NCI-H82 treated with DMSO at 0.1 percent for 48 hours (cell line): ENCODE measurements around the gene SRPK2.
"Not testable (repeated sequence)": the region's sequence is repeated elsewhere in the genome, so short reads cannot be mapped to it uniquely, and the experiment has no call there.

ENCODE experiments used
- DNase-seq: peaks from one replicate; lab custom pipeline; 2025; ENCODE audit not compliant: unreplicated experiment; lab: John Stamatoyannopoulos, UW

SRPK2 gene

GRCh38 chr7:105304040-105304895 lies 84.5 kb downstream of the SRPK2 start:
- DNase-seq, result no peak

GRCh38 chr7:105300587-105300986 lies 88.1 kb downstream of the SRPK2 start:
- not testable (repeated sequence) for DNase-seq

DNA sequence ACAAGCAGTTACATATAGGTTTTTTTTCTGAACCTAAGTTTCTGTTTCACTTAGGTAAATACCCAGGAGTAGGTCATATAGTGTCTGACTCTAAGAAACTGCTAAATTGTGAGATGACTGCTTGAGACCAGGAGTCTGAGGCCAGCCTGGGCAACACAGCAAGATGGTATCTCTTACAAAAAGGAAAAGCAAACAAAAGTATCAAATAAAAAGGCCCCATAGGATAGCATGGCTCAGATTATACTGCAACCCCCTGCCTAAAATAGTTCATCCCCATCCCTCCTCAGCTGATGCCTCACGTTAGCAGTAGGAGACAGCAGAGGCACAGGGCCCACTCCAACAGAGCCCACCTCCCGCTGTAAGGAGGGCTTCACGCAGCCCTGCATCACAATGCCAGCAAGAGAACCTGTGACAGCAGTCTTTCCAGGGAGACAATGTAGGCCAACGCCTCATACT lies 90.3 kb downstream of the SRPK2 start:
- DNase-seq, result no peak

GRCh38 chr7:105297985-105298384 lies 90.7 kb downstream of the SRPK2 start:
- DNase-seq, result no peak

DNA sequence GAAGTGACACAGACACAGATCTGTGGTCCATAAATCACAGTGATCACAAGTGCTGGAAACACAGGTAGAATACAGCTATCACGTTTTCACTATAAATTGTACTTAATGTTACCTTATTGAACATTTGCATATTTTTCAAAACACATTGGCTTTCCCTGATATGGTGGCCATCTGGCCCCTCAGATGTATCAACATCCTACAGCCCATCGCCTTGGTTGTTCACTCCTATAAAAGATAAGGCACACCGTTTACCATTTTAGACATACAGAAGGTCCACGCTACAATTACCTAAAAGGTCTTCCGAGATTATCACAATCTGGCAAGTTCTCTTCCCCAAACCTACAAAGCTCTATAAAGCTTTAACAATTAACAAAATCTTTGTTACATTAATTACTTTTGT lies 91.4 kb downstream of the SRPK2 start:
- DNase-seq, result no peak

DNA sequence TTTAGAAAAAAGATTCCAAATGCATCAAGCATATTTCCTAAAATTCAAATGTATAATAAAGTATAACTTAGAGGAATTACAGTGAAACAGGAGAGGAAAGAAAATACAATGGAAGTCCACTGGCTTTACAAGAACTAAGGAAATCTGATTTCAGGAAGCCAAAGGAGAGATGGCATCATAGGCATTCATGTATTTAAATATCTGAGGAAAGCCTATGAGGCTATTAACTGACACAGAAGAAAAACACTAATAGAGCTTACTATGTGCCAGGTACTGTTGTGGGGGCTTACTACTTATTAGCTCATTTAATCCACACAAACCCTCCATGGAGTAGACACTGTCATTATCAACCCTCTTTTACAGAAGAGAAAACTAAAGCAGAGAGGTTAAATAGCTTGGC lies 92.2 kb downstream of the SRPK2 start:
- no peak for DNase-seq

DNA sequence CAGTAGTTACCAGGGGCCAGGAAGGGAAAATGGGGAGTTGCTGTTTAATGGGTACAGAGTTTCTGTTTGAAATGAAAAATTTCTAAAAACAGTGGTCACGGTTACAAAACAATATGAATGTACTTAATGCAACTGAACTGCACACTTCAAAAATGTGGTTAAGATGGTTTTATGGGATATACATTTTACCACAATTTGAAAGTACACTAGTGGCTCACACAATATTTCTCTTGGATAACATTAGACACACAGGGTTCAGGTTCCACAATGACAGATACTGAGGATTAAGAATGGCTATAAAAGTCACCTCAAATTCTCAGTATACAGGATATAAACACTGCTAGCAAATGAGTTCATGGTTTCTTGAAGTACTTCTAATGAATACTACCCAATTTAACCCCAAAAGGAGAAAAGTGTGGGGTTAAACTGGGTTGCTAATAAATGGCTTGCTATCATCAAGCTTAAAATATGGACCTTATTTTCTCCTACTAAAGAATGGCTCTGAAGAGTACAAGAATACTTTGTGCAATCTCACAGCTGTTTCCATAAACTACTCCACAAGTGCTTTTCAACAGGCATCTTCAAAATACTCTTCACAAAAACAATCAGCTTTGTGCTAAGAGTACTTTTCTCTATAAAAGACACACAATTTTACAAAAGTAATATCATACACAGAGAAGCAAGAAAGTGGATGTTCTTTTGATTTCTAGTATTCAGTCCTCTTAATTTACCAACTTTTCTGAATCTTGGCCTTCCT lies 92.9 kb downstream of the SRPK2 start:
- no peak for DNase-seq

- DNase-seq, result not testable (repeated sequence)
Observed at GRCh38 chr7:105294482-105294881, 94.2 kb downstream of the SRPK2 start.

- no peak for DNase-seq
Observed at GRCh38 chr7:105289704-105290103, 99.0 kb downstream of the SRPK2 start.

- DNase-seq, result no peak
Observed at GRCh38 chr7:105286441-105286840, 102.3 kb downstream of the SRPK2 start.

GRCh38 chr7:105285118-105285874 lies 103.4 kb downstream of the SRPK2 start:
- no peak for DNase-seq

- no peak for DNase-seq
Observed at GRCh38 chr7:105284014-105284413, 104.7 kb downstream of the SRPK2 start.

DNA sequence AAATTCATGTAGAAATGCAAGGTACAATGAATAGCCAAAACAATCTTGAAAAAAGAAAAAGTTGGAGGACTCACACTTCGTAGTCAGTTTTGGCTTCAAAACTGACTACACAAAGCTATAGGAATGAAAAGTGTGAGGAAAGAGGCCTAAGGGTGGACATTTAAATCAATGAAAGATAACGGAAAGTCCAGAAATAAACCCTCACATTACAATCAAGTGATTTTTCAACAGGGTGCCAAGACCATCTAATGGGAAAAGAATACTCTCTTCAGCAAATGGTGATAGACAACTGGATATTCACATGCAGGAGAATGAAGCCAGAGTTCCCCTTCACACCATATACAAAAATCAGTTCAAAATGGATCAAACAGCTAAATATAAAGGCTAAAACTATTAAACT lies 106.8 kb downstream of the SRPK2 start:
- DNase-seq, result no peak

GRCh38 chr7:105279688-105280007 lies 109.1 kb downstream of the SRPK2 start:
- no peak for DNase-seq

GRCh38 chr7:105278973-105279687 lies 109.6 kb downstream of the SRPK2 start:
- no peak for DNase-seq

GRCh38 chr7:105278565-105278964 lies 110.2 kb downstream of the SRPK2 start:
- no peak for DNase-seq

- no peak for DNase-seq
Observed at GRCh38 chr7:105277341-105277740, 111.4 kb downstream of the SRPK2 start.

DNA sequence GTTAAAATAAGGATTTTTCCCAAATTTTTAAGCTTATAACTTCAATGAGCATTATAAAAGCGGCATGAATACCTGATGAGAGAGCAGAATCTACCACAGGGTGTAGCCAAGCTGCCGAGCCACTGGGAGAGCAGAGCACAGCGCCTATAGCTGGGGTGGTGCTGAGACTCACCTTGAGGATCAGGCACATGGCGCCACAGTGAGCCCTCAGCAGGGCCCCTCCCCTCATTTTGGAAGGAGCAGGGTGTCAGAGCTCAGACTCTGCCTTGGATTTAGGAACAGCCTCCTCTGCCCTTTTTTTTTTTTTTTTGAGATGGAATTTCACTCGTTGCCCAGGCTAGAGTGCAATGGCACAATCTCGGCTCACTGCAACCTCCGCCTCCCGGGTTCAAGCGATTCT lies 118.6 kb downstream of the SRPK2 start:
- DNase-seq, result no peak

DNA sequence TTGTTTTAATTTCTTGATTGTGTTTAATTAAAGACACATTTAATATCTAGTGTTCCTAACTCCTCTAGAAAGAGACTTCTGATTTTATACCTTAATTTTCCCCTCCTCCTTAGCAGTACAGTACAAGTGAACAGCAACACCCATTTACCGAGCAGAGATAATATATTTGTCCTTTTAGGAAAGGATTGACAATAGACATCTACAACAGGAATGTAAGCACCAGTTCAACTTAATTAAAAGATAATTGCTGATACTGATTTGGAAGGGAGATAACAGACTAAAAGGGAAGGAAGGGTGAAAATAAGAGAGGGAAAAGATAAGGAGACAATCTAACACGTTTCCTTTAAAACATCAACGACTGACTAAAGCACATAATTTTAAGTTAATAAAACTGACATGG lies 119.3 kb downstream of the SRPK2 start:
- DNase-seq, result no peak

DNA sequence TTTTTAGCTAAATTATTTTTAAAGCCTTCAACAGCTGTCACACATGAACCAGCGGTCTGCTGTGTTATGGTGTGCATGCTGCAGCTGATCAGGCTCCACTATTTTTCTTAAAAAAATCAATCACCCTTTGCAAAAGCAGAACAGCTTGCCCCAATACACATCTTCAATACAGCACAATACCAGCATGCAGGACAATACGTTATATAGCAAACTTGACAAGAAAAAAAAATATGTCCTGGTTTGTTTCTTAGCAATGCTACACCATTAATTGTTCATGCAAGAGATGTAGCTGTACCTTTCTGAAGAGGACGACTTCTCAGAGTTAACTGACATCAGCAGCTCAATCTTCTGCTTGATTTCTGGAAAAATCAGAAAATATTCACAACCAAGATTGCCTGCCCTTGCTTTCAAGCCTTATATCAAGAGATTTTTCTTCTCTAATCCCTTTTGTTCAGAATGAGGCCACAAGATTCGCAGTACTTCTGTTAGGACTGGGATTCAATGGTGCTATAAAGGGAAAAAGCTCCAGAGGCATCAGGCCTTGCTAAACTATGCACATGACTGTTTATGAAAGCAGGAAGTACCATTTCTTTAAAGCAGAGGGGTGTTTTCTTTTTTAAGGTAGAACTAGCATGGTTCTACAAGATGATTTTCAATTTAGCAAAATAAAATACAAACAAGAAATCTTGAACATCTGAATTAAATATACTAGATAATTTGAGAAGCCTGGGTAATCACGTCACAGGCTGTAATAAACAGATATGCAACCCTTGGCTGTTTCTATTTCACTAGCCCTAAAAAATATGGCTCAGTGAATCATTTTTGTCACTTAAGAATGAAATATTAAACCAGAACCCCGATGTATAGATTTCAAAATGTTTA lies 120.0 kb downstream of the SRPK2 start:
- DNase-seq, result peak; percentile 29
